DMS53 treated with DMSO at 0.1 percent for 48 hours (cell line): ENCODE results near the gene FAM89A.

Experiments used
- DNase-seq: peaks from one replicate; lab custom pipeline; 2025; ENCODE audit not compliant: unreplicated experiment; lab: John Stamatoyannopoulos, UW

Gene FAM89A

DNA sequence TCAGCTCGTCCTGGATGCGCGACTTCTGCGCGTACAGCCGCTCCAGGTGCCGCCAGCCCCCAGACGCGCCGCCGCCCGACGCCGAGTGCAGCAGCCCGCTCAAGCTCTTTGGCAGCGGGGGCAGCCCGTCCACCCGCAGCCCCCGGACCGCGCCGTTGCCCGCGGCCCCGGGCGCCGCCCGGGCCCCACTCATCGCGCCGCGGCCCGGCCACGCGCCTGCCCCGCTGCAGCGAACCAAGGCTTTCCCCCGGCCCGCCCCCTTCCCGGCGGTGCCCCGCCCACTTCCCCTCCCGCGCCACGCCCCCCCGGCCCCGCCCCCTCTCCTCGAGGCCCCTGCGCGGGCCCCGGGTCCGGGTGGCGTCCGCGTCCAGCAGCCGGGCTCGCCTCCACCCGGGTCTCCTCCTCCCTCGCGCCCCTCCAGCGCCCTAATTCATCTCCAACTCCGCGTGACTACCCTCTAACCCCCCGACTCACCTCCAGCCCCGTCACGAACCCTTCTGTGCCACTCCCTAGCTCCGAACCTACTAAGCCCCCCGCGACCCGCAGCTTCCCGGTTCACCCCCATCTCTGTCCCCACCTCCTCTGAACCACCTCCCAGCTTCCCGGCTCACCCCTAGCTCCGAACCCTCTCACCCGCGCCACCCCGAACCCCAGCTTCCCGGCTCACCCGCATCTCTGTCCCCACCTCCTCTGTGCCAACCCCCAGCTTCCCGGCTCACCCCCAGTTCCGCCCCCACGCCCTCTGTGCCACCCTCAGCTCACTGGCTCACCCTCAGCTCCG lies at the start of gene FAM89A:
TSS of gene FAM89A (minus strand) at position 236 of the 781 bp plus-strand sequence. CDS start at position 193, 43 bp downstream.
- DNase-seq, result peak; percentile 18

DNA sequence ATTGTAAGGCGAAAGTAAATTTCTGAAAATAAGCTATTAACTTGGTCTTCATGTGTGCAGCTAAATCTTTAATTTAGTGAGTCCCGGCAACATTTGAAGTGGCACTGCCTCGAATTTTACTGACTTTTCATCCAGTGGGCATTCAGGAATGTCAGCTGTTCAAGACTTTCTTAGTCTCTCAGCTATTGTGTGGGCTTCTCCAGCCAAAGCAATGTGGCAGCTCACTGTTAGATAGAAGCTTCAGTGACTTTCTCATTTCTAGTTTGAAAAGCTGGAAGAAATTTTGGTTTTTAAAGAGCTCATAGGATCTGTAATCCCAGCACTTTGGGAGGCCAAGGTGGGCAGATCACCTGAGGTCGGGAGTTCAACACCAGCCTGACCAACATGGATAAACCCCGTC lies 44.3 kb upstream of the FAM89A start:
- DNase-seq, result no peak

DNA sequence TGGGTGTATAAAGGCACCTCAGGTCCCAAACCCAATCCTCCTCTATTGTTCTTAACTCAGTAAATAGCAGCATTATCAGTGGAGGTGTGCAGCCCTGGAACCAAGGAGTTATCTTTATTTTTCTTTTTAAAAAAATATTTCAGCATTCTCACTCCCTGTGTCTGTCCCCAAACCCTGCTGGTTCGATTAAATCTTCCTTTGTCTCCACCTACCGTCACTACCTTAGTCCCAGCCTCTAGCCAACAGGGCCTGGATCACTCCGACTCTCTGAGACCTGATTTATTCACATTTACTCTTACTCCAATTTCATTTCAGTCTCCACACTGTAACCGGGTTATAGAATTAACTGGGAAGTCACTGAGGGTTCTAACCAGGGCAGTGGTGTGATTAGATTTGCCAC lies 39.1 kb upstream of the FAM89A start:
- no peak for DNase-seq

DNA sequence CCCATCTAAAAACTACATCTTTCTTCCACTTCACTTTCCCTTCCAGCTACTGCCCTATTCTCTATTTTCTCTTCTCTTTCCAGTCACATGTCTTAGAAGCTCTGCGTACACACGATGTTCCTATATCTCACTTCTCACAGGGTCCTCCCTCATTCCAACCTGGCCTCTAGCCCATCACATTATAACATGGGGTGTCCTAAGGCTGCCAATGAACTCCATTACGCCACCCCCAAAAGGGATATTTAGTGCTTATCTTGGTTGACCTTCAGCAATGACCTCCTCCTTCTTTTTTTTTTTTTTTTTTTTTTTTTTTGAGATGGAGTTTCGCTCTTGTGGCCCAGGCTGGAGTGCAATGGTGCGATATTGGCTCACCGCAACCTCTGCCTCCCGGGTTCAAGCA lies 38.2 kb upstream of the FAM89A start:
- no peak for DNase-seq

DNA sequence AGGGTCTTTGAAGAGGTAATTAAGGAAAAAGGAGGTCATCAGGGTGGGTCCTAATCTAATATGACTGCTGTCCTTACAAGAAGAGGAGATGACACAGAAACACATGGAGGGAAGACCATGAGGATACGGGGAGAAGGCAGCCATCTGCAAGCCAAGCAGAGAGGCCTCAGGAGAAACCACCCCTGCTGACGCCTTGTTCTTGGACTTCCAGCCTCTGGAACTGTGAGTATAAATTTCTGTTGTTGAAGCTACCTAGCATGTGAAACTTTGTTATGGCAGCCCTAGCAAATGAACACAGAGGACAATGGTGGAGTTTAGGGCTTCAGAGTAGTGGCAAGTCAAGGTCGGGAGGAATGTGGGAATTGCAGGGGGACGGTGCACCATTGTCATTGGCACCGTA lies 36.7 kb upstream of the FAM89A start:
- DNase-seq, result no peak

DNA sequence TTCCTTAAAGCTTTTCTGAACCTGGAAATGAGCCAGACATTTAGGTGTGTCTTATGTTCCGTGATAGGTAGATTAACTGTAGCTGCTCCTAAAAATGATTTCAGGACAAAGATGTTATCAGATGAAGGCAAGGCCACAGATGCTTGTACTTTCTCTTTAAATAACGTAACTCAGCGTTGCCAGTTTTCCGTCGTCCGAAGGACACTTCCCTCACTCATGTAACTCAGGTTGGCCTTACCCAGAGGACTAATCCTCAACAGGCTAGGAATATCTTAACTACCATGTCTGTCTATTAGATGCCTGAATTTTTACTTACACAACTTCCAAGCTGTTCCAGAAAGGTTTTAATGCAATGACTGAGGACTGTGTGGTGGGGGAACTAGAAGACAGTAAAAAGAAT lies 35.4 kb upstream of the FAM89A start:
- no peak for DNase-seq

DNA sequence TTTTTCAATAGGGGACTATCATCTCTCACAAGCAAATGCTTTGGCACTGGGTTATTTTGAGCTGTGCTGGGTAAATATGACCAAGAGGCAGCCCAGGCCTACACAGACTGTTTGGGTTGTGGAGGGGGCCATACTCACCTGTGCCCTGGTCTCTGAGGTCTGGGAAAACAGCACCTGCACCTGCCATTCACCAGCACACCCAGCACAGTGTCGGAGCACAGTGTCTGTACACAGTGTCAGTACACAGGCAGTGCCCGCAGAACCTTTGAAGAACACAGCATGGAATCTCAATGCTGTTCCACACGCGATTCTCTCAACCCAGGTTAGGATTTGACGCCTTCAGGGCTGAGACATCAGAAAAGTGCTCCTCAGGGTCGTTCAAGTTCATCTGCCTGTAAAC lies 35.0 kb upstream of the FAM89A start:
- DNase-seq, result no peak

DNA sequence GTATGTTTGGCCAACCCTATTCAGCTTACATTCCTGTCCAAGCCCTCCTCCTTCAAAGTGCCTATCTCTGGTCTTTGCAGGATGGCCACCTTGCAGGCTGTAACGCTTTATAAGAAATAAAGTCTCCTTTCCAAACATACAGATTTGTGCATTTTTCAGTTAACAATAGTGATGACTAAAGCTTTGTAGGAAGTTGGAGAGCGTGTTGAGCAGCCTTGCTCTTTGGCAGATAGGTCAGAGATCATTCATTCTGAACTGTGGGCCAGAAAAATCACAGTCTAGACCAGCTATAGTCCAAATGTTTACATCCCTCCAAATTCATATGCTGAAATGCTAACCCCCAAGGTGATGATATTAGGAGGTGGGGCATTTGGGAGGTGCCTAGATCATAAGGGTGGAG lies 34.0 kb upstream of the FAM89A start:
- no peak for DNase-seq

DNA sequence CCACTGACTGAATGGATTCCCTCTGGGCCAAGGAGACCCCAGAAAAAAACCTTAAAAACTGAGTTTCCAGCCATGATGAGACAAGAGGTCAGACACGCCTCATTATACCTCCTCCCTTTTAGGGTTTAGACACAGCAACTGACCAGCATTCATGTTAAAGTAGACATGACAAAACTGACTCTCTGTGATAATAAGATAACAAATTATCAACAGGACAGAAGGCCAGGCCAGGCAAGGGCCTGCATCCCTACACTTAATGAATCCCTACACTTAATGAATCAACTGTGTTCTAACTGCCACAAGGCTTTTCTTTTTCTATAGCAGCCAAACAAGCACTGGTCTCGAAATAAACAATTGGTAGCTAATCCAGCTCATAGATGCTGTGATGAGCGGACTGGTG lies 33.3 kb upstream of the FAM89A start:
- no peak for DNase-seq

DNA sequence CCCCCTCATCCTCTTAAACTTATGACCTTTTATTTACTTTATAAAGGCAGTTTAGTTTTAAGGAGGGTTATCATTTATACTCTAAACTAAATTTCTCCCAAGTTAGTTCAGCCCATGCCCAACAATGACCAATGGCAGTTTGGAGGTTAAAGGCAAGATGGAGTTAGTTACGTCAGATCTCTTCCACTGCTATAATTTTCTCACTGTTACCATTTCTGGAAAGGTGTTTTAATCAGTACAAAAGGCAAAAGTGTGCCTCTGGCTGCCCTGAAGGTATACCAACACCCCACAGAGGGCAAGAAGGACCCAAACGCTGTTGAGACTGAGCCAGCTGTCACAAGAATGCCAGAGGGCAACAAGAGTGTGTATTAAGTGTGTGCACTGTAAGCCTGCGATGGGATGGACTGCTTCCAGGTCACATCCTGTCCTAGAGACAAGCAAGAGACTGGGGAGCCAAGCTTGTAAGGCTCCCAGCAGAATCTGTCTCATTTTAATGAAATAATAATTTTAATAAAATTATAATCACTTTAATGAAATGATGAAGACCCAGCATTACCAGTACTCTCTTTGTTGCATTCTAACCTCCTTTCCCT lies 32.5 kb upstream of the FAM89A start:
- no peak for DNase-seq

DNA sequence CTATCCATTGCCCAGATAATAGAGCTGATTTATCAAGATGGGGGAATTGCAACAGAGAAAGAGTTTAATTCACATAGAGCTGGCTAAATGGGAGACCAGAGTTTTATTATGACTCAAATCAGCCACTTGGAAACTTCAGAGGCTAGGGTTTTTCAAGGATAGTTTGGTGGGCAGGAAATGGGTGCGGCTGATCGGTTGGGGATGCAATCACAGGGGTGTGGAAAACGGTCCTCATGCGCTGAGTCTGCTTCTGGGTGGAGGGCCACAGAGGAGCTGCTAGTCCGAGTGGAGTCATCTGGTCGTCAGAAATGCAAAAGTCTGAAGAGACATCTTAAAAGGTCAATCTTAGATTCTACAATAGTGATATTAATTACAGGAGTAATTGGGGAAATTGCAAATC lies 32.0 kb upstream of the FAM89A start:
- DNase-seq, result no peak

DNA sequence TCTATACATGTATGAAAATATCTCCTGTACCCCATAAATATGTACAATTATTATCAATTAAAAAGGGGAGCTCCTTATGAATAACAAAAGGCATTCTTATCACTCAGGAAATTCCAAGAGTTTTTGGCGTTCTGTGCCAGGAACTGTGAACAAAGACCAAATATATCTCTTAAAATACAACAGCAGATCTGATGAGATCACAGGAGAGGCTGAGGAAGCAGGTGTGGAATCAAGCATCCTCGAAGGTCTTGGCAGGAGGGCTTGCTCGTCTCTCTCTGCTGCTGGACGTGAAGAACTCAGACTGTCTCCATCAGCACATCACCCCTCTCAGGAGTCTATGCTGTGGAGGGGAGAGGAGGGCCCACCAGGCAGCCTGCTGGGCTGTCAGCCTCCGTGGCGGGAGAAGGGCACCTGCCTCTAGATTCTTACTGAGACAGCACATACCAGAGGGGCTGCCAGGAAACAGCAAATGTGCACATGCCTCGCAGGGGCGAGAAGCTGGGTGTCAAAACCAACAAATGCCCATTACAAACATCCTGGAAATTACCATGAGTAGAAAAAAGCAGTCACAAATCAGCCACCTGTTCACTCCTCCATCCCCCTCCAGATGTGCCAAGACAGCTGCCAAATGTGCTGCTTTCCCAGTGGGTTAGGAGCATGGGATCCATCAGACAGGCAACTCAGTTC lies 30.8 kb upstream of the FAM89A start:
- no peak for DNase-seq

DNA sequence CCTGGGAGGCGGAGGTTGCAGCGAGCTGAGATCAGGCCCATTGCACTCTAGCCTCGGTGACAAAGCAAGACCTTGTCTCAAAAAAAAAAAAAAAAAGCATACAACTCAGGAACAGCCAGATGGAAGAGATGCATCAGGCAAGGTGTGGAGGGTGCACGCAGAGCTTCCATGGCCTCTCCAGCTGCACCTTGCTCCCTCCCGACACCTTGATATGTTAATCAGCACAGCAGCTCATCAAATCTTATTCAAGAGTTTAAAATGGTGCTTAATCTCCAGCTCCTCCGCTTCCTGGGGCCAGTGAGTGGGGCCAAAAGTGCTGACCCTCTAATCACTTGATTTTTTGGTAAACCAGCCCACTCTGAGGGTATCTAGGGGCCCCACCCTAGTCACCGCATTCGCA lies 29.3 kb upstream of the FAM89A start:
- DNase-seq, result no peak

DNA sequence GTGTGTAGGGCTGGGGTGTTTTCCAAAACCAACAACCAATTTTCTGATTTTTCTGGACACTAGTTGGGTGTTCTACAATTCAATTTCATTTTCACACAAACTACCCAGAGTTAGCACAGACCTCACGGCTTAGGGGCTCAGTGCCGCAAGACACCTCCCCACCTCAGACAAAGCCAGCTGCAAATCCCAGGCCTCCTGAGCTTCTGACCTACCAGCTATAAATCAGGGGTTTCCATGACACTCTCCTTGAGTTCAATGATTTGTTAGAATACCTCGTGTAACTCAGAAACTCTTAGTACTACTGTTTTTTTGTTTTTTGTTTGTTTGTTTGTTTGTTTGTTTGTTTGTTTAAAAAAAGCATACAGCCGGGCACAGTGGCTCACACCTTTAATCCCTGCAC lies 28.7 kb upstream of the FAM89A start:
- no peak for DNase-seq

DNA sequence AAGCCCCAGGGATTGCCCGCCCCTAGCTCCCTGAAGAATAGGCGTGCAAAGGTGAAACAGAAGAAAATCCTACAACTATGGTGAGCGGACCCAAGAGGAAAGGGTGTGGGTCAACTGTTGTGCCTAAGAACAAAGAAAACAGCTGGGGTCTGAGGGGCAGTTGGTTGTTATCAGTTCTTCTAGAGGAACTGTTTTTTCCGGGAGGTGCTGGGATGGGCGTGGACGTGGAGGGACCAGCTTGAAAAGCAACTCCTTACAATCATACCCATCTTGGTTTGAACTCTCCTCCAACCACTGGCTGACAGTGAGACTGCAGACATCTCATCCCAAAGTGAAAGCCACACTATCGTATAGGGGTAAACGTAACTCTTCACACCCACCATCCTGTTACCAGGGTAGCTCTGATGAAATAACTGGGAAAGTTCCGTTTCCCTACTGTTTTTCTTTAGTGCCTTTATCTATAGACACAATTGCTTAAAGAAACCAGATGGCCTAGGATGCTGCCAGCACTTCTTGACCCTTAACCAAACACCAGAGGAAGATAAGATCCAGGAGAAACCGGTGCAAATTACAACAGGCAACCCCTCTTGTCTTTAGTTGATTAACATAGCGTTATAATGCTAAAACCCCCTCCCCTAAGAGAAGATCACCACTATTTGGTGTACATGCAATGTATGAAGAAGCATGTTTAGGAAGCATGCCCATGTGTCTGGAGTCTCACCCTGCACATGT lies 25.6 kb upstream of the FAM89A start:
- no peak for DNase-seq

DNA sequence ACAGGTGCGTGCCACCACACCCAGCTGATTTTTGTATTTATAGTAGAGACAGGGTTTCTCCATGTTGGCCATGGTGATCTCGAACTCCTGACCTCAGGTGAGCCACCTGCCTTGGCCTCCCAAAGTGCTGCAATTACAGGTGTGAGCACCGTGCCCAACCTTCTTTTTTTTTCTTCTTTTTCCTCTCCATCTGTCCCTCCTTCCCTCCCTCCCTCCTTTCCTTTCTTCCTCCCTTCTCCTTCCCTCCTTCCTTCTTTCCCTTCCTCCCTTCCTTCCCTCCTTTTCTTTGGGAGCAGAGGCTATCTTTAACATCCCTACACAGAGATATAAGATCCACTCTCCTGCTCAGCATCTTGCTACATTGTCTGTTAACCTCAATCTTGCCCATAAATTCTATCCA lies 24.4 kb upstream of the FAM89A start:
- DNase-seq, result no peak

DNA sequence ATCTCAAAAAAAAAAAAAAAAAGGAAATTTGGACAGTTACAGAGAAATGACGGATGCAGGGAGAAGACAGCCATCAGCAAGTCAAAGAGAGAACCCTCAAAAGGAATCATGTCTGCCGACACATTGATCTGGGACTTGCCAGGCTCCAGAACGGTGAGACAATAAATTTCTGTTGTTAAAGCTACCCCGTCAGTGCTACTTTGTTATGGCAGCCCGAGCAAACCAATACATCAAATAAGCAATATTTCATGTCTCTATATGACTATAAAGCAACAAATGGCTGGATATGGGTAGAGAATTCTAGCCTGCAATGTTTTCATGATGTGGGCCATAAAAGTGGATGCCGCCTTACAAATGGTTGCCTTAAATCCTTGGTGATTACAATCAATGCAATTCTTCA lies 23.3 kb upstream of the FAM89A start:
- DNase-seq, result no peak

DNA sequence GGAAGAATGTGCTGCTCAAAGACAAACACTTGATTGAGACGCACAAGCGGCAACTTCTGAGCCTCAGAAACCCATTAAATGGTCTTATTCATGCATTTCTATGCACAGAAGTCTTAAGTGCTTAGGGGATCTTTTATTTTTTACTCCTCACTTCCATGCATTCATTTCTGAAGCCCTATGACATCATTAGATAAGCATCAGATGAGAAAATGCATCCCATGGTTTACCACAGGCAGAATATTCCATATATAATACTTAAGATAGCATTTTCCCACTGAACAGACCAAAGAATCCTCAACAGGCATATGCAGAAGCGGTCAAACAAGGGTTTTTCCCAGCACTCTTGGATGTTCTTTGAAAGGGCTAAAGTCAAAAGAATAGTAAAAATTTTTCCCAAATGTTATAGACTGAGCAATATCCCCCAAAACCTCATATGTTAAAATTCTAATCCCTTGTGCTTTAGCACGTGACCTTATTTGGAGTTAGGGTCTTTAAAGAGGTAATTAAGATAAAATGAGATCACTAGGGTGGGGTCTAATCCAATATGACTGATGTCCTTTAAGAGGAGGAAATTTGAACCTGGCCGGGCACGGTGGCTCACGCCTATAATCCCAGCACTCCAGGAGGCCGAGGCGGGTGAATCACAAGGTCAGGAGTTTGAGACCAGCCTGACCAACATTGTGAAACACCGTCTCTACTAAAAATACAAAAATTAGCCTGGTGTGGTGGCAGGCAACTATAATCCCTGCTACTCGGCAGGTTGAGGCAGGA lies 22.6 kb upstream of the FAM89A start:
- no peak for DNase-seq

DNA sequence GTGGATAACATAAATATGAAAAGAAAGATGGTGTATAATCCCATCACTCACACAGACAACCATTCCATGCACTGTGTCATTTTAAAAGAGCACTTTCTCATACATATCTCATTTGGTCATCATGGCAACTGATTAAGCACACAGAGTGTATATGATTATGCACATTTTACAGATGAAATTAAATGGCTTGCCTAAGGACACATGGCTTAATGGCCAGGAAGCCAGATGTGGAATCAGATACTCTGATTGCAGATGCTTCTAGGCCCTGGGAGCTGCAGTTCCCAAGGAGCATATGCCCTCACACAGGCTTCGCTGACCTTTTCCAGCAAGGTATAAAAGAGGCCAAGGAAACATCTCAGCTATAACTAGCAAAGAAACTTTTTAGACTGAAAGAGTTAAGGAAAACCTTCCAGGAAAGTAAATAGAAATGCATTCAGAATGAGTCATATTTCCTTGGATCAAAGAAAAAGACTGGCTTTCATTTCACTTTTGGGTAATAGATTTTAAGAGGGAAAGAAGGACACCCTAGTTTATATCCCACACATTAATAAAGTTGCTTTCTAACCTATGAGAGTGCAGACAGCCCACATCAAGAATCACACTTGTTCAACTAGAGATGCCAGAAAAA lies 19.6 kb upstream of the FAM89A start:
- DNase-seq, result no peak

DNA sequence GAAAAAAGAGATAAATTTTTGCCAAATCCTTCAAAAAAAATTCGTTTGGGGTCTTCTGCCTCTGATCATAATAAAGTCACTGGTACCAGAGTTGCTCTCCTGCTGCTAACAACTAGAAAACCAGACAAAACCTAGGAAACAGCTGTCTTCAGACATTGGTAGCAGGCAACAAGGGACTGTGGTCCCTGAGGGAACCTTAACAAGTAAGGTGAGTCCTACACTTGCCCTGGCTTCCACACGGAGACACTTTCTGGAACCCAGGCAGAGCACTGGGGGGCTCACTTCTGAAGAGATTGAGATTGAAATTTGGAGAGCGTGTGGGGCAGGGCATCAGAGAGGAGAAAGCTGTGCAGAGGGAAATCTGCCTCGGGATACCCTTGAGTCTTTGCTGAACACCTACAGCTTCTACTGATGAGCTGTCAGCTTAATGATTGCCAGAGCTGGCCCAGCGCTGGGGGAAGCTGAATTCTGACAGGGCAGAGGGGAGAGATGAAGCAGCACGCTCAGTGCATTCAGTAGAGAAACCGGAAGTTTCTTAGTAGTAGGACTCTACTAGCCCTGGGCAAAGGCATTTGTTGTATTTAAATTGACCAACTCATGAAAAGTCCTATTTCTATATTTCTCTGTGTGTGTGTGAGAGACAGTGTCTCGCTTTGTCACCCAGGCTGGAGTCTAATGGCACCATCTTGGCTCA lies 18.5 kb upstream of the FAM89A start:
- DNase-seq, result peak; percentile 28
